Renal cortex interstitium (tissue), 11 donors: ENCODE results near the gene YIF1B. TPM values are rescaled to one million over a fixed set of nuclear protein-coding genes. Genes with fewer than 3 reads are reported as not detected.
"Not testable (repeated sequence)": the region's sequence is repeated elsewhere in the genome, so short reads cannot be mapped to it uniquely, and the experiment has no call there.

Source experiments
- DNase-seq, 11 donors: peaks; one replicate each; pipeline ENCODE4 v3.0.0-alpha.2; 2013; ENCODE audit warnings: low read depth in 9 of 11, low spot score in 4 of 11; ENCODE audit errors: extremely low read depth in 1 of 11
- polyA plus RNA-seq, 3 donors: library from polyadenylated mRNA; unstranded; fragments of 120-200 nt; gene quantifications; one replicate each; pipeline ENCODE4 v1.2.1, GENCODE V29; 2013; ENCODE audit not compliant: insufficient read length in 3 of 3

YIF1B gene
- polyA plus RNA-seq, 3 donors, result 23.0 to 39.5 (median 33.8) TPM

DNA sequence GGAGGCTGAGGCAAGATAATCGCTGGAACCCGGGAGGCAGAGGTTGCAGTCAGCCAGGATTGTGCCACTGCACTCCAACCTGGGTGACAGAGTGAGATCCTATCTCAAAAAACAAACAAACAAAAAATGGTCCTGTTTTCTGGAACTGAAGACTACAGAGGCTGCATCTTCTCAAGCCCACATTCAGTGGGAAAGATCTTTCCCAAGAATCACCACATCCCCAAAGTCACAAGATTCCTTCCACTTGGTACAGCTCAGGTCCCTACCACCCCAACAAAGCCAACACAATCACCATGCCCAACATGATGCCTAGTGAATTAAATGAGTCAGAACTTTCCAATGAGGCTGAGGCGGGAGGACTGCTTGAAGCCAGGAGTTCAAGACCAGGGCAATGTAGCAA, 35.1 kb upstream of the YIF1B start:
- no peak for DNase-seq

DNA sequence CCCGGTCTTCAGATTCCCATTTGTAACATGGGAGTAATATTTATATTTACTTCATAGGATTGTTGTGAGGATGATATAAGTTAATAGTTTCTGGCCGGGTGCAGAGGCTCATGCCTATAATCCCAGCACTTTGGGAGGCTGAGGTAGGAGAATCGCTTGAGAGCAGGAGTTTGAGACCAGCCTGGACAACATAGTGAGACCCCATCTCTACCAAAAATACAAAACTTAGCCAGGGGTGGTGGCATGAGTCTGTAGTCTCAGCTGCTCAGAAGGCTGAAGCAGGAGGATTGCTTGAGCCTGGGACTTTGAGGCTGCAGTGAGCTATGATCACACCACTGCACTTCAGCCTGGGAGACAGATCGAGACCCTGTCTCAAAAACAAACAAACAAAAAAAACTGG, 31.1 kb upstream of the YIF1B start:
- no peak for DNase-seq

DNA sequence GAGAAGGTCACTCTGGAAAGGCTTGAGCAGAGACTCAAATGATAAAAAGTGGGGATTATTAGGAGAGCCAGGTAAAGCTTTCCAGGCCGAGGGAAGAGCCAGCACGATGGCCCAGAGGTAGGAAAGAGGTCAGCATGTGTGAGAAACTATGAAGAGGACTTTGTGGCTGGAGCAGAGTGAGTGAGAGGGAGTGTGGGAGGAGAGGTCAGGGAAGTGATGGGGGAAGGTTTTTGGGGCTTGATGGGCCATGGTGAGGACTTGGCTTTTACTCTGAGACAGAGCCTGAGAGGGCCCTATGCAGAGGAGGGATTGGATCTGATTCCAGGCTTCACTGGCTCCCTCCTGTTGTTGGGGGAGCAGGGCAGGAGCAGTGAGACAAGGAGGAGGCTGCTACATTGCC, 25.2 kb upstream of the YIF1B start:
- DNase-seq, result no peak

DNA sequence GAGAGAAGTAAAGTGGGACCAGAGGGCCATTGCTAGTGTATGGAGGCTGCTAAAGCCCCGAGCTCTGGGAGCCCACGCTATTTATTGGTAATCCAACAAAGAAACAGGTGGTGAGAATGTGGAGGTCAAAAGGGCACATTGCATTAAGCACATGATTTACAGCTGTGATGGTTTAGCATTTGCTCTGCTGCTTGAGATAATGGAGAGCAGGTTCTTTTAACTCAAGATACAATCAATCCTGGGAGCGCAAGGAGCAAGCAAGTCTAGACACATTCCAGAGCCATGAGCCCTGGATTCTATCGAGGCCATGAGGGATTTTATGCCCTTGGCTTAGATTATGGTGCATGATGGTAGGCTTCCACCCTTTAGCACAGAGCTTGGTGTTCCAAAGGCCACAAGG, 23.3 kb upstream of the YIF1B start:
- not testable (repeated sequence) for DNase-seq

DNA sequence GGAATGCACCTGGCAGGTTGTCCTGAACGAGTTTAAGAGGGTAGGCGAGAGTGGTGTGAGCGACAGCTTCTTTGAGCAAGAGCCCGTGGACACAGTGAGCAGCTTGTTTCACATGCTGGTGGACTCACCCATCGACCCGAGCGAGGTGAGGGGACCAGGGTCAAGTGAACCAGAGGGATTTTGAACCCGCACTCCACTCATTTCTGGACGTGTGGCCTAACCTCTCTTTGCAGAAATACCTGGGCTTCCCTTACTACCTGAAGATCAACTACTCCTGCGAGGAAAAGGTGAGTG, 21.6 kb upstream of the YIF1B start:
- DNase-seq, result no peak

DNA sequence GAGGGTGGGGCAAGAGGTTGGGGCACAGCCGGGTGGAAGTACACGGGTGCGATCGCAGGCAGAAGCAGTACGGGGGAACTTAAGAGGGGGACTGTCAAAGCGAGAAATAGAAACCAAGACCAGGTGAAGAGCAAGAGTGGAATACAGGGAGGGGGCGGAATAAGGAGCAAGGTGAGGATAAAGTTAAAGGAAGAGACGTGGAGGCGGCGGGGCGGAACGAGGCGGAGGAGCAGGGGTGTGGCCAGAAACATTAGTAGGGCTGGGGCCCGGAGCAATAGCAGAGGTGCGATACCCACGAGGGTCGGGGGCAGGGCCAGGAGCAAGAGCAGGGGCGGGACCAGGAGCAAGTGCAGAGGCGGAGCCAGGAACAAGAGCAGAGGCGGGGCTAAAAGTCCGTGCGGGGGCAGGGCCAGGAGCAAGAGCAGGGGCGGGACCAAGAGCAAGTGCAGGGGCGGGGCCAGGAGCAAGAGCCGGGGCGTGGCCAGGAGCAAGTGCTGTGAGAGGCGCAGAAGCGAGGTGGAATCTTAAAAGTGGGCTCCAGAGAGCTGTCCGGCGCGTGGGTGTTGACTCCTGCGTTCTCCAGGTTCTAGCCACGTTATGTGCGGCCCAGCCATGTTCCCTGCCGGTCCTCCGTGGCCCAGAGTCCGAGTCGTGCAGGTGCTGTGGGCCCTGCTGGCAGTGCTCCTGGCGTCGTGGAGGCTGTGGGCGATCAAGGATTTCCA, 21.1 kb upstream of the YIF1B start:
- peak; percentile 63 to 91 (median 82) for DNase-seq

DNA sequence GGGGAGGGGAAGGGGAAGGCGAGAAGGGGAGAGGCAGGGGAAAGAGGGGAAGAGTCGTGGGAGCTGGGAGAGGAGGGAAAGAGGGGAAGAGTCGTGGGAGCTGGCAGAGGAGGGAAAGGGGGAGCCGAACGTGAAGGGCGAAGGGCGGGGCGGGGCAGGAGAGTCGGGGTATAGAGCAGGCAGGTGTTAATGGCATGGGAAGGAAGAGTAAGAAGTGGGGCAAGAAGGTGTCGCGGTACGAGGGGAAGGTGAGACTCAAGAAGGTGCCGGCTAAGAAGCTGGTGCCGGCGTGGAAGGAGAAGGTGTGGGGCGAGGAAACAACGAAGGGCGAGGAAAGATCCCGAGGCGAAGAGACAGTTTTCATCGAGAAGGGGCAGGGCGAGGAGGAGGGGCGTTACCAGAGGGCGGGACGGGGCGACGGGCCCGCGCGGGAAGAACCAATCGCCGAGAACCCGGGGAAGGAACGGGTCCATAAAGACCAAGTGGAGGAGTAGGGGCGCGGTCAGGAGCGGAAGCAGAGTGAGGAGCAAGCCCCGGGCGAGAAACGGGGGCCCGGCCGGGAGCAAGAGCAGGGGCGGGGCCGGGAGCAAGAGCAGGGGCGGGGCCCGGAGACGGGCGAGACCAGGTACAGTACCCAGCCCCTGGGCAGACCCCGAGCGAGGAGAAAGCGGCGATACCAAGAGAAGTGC, 20.3 kb upstream of the YIF1B start:
- peak; percentile 70 to 91 (median 83) for DNase-seq

DNA sequence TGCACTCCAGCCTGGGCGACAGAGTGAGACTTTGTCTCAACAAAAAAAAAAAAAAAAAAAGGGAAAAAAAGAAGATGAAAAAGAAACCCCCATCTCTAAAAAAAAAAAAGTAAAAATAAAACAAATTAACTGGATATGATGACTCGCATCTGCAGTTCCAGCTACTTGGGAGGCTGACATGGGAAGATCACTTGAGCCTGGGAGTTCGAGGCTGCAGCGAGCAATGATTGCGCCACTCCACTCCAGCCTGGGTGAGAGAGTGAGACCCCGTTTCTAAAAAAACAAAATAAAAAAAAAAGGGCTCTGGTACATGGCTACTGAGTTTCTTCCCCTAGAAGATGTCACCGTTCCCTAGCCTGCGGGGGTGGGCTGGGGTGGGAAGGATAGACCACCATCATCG, 17.5 kb upstream of the YIF1B start:
- no peak for DNase-seq

DNA sequence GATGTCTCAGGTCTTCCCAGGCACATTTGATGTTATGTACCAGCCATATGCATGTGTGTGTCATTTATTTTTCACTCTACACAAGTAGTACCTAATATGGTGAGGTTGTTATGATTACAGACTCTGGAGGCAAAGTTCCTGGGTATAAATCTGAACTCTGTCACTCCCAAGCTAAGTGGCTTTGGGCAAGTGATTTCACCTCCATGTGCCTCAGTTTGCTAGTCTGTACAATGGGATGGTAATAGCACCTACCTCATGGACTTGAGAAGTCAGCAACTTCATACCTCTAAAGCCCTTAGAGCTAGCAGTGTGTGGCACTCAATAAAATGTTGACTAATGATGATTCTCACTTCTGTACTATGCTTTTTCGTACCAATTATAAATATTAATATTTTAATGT, 16.0 kb upstream of the YIF1B start:
- no peak for DNase-seq

DNA sequence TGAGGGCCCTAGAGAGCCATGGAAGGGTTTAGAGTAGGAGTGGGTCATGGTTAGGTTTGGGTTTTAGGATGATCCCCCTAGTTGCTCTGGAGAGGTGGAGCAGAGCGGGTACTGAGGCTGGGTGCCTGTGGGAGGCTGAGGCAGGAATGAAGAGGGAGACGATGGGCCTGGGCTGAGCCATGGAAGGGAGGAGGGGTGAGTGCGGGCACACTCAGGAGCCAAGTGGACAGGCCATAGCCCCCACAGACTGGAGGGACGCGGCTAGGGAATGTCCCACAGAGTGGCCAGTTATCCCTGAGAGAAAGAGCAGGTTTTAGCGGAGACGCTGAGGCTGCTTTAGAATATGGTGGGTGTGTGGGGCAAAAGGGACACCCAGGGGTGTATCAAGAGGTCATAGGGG, 13.9 kb upstream of the YIF1B start:
- no peak for DNase-seq

DNA sequence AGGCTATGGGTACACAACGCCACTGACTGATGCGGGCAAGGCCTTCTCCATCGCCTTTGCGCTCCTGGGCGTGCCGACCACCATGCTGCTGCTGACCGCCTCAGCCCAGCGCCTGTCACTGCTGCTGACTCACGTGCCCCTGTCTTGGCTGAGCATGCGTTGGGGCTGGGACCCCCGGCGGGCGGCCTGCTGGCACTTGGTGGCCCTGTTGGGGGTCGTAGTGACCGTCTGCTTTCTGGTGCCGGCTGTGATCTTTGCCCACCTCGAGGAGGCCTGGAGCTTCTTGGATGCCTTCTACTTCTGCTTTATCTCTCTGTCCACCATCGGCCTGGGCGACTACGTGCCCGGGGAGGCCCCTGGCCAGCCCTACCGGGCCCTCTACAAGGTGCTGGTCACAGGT, 10.8 kb upstream of the YIF1B start:
- DNase-seq, result no peak

DNA sequence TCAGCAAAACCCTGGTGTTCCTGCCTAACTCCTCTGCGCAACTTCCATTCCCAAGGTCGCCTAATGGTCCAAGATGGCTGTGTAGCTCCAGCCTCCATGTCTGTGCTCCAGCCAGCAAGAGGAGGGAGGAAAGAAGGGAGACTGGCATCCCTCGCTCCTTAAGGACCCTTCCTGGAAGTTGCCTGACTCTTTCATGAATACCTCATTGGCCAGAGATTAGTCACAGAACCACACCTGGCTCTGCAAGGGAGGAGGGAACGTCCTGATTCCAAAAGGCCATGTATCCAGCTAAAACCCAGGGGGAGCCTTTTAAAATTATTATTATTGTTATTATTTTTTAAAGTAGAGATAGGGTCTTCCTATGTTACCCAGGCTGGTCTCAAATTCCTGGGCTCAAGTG, 8.7 kb upstream of the YIF1B start:
- DNase-seq, result no peak

DNA sequence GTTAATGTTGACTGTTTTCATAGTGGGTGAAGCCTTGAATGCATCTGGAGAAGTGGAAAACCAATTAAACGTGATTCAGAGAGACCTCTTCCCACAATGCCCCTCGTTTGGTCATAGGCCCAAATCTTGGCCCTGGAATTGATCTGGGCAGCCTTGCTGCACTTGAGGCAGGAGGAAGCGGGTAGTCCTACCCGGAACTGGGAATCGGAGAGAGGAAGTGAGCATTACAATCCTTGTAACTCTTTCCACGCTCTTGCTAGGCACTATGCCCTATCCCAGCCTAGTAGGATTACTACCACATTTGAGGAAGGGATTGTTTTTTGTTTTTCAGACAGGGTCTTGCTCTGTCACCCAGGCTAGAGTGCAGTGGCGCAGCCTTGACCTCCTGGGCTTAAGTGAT, 7.5 kb upstream of the YIF1B start:
- no peak for DNase-seq

DNA sequence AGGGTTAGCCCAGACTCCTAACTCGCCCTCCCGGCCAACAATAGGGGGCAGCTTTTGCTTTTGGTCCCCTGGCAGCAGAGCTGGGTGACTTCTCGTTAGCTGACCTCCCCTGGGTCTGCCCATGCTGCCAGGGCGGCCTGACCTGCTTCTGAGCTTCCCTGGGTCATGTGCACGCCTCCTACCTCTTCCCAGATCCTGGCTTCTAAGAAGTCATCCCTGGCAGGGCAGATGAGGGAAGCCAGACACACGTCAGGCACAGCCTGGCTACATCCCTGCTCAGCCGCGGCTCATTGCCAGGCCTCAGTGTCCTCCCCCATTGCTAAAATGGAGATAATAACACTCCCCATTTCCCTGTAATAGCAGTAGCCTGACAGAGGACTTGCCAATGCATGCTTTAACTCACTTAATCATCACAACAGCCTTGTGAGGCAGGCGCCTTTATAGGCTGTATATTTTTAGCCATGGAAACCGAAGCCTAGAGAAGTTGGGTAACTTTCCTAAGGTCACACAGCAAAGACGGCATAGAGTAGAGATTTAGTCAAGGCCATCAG, 6.0 kb upstream of the YIF1B start:
- DNase-seq, result no peak

DNA sequence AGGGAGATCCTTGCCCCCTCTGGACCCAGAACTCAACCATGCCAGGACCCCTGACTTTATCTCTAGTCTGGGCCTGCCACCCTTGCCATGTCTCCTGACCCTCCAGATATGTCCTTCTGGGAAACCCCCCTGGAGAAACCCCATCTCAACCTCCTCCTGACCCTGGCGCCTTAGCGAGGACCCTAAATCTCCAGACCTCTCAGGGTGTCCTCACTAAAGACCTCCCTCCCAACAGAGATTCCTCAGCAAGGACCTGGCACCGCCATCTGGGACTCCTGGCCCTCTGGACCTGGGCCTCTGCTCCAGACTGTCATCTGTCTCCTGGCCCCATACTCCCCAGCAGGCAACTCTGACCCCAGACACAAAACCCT, 5.2 kb upstream of the YIF1B start:
- DNase-seq, result no peak

DNA sequence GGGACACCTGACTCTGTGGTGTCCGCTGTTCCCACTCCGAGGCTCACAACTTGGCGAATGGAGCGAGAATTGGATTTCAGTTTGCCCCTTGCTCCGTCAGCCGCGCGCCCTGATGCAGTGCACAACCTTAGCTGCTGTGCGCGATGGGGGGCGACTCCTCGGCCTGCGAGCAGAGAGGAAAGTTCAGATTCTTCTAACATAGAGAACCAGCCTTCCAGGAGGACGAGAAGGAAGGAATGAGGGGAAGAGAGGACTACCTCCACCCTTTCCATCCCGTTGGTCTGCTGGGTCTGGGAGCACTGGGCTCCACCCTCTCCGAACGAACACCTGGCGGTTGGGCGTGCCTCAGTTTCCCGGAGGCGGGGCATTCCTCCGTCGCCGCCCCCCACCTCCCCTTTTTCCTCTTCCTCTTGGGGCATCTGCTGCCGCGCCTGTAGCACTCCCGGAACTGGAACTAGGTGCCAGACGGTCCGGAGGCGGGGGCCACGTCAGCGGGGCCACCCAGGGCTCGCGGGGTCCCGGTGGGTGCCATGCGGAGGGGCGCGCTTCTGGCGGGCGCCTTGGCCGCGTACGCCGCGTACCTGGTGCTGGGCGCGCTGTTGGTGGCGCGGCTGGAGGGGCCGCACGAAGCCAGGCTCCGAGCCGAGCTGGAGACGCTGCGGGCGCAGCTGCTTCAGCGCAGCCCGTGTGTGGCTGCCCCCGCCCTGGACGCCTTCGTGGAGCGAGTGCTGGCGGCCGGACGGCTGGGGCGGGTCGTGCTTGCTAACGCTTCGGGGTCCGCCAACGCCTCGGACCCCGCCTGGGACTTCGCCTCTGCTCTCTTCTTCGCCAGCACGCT, 3.9 kb upstream of the YIF1B start, which contains the start of gene KCNK6:
Gene KCNK6 (plus strand): TSS at position 425 of the 838 bp plus-strand sequence. CDS start 106 bp downstream, at position 531.
- no peak for DNase-seq

DNA sequence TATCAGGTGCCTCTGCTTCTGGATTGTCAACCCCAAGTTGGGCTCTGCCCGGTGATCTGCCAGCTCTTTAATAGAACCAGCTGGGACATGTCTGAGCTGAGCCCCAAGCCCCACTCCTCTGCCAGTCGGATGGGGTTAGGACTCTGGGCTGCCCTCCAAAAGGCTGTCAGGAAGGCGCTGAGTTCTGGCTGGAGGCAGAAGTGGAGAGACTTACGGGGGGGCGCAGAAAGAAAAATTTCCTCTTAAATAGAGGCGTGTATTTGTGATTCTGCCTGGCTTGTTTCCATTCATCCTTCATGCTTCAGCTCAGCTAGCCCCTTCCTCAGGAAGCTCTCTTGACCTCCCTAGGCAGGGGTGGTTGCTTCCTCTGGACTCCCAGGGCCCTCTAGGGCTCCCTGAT, 2.9 kb upstream of the YIF1B start:
- peak in 1 of 11 donors; percentile 36 for DNase-seq

DNA sequence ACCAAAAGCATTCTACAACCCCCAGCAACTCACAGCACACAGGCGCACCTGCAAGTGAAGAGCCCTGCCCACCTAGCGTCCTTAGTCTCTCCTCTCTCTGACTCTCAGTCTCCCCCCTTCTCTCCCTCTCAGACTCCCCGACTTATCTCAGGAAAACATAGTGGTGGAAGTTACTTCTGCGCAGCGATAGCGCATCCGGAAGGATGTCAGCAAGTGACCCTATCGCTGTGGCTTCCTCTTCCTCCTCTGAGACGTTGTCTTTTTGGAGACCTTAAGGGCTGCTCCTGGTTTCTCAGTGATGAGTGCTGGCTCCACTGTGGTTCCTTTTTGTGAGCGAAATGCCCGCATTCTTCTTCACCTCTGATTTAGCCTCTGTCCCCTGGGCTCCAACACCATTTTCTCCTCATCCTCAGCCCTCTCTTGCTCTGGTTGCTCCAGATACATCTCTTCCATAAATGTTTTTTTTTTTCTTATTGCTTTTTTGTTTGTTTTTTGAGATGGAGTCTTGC, 1.4 kb upstream of the YIF1B start:
- DNase-seq, result no peak

DNA sequence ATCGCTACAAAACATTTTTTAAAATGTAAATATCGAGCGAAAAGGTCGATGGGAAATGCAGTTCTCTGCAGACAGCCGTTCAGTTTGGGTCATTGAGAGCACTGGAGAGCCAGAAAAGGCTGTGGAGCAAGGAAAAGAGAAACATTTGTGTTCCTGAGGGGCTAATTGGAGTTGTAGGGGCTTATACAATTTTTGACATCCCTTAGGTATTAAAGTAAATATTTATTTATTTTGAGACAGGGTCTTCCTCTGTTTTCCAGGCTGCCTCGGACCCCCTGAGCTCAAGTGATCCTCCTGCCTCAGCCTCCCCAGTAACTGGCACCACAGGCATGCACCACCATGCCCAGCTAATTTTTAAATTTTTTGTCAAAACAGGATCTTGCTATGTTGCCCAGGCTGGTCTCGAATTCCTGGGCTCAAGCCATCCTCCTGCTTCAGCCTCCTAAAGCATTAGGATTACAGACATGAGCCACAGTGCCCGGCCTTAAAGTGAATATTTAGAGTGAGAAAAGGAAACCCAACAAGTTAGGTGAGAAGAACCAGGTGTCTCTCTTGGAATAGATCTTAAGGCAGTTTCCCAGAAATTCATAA, 825 bp upstream of the YIF1B start:
- no peak for DNase-seq
